Measurements from ENCODE around the gene MMS19.

MMS19 gene

DNA sequence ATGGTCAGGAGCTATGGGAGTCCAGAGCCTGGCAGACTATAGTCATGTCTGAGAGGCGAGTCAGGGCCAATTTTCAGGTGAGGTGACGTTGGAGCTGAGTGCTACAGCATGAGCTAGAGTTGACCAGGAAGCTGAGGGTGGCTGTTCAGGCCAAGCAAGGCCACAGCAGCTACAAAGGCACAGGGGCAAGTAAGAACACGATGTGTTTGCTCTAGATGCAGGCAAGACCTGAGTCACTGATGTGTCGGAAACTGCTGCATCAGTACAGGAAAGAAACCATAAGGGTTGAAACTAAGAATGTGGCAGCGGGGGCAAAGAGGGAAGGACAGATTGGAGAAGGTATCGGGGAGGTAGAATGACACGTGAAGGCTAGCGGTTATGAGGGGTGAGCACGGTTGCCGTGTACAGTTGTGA lies 85.3 kb downstream of the MMS19 start:
- DNase-seq: peak; percentile 91

- no peak for DNase-seq
Measured at GRCh38 chr10:97411406-97411805, 86.8 kb downstream of the MMS19 start.

DNA sequence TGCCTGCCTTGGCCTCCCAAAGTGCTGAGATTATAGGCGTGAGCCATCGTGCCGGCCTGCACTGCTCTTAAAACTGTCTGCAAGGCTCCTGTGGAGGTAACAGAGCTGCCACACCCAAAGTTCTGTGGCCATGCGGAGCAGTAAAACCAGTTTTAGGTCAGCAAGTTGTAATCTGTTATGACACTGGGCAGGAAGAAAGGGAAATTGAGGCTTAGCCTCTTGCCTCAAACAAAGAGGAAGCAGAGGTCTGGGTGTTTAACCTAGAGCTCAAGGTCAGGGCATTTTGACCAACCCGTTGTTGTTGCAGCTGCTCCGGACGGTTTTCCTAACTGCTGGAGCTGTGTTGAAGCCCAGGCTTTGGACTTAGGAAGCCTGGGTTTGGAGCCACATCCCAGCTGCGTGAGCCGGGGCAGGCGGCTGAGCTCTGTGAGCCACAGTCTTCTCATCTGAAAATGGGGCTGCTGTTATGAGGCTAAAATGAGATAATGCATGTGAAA lies 89.7 kb downstream of the MMS19 start:
- DNase-seq: no peak

Measured in activated CD4-positive, alpha-beta T cell treated with anti-CD3 and anti-CD28 coated beads, Interleukin-2, Interleukin-6, amounts not matched to agents 100 ng/mL and 50 ng/mL, durations not matched to agents 16 hours and 8 hours (primary cell).